ENCODE results near the gene KASH5. TPM values are rescaled to one million over a fixed set of nuclear protein-coding genes. Genes with fewer than 3 reads are reported as not detected.

Gene KASH5
- total and polyA plus RNA-seq, 11 donors: not detected

GRCh38 chr19:49359851-49360820, 27.9 kb upstream of the KASH5 start:
- Histone ChIP-seq H3K4me1 (peaks cover 4 to 42% (median 20%) of the 10 kb centered on the region in 12 donors), H3K27me3 (peaks cover 0 to 12% (median 0%) of the 10 kb centered on the region in 9 donors), H3K36me3 (peaks cover 0 to 35% (median 23%) of the 10 kb centered on the region in 9 donors), H3K4me3 (no peak overlapping the region), H3K9me3 (no peaks in the 10 kb centered on the region), H3K27ac (peak overlapping the region in 4 of 12 donors; percentile 13 to 98 (median 32))
- WGBS, 4 donors: 77 to 81% (median 79%) methylated on average over 13 to 17 of the region's 17 CpGs
- intact Hi-C loops (cut with DNase I): no loop called here
- no peak for DNase-seq
- TF ChIP-seq, protein P1, sequence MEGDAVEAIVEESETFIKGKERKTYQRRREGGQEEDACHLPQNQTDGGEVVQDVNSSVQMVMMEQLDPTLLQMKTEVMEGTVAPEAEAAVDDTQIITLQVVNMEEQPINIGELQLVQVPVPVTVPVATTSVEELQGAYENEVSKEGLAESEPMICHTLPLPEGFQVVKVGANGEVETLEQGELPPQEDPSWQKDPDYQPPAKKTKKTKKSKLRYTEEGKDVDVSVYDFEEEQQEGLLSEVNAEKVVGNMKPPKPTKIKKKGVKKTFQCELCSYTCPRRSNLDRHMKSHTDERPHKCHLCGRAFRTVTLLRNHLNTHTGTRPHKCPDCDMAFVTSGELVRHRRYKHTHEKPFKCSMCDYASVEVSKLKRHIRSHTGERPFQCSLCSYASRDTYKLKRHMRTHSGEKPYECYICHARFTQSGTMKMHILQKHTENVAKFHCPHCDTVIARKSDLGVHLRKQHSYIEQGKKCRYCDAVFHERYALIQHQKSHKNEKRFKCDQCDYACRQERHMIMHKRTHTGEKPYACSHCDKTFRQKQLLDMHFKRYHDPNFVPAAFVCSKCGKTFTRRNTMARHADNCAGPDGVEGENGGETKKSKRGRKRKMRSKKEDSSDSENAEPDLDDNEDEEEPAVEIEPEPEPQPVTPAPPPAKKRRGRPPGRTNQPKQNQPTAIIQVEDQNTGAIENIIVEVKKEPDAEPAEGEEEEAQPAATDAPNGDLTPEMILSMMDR (IDR thresholded peaks at IDR 0.05): no peak
- TF ChIP-seq POLR2A (IDR thresholded peaks at IDR 0.05): no peak
- ATAC-seq: no peak

GRCh38 chr19:49361438-49362047, 26.5 kb upstream of the KASH5 start:
- Histone ChIP-seq H3K4me3 (peak overlapping the region; percentile 70 to 97 (median 92)), H3K4me1 (peaks cover 0 to 32% (median 16%) of the 10 kb centered on the region in 12 donors), H3K36me3 (peaks cover 0 to 29% (median 21%) of the 10 kb centered on the region in 9 donors), H3K27me3 (peaks cover 0 to 12% (median 0%) of the 10 kb centered on the region in 9 donors), H3K9me3 (no peaks in the 10 kb centered on the region), H3K27ac (peak overlapping the region; percentile 93 to 99 (median 98))
- intact Hi-C loops (cut with DNase I): no loop called here
- peak in 1 of 2 donors; percentile 62 for TF ChIP-seq POLR2A (IDR thresholded peaks at IDR 0.05)
- TF ChIP-seq, protein P1 (IDR thresholded peaks at IDR 0.05): no peak
- ATAC-seq (peak; percentile 33 to 66 (median 52)), DNase-seq (peak; percentile 86 to 91 (median 89))
- 2 to 3% (median 3%) methylated on average over 14 to 27 of the region's 27 CpGs for WGBS, 4 donors

- peaks cover 0 to 27% (median 21%) of the 10 kb centered on the region in 9 donors for H3K36me3 ChIP-seq
- H3K27me3 ChIP-seq: peaks cover 0 to 12% (median 0%) of the 10 kb centered on the region in 9 donors
- WGBS, 4 donors: 0 to 1% (median 1%) methylated on average over 34 to 52 of the region's 52 CpGs
- peak; percentile 27 to 65 (median 50) for ATAC-seq
- intact Hi-C loops (cut with DNase I): no loop called here
- DNase-seq: peak; percentile 81 to 89 (median 87)
- H3K9me3 ChIP-seq: no peaks in the 10 kb centered on the region
- H3K4me3 ChIP-seq: peak within 1 kb of the TSS; percentile 70 to 97 (median 92)
- peaks cover 0 to 27% (median 11%) of the 10 kb centered on the region in 12 donors for H3K4me1 ChIP-seq
- TF ChIP-seq, protein P1 (IDR thresholded peaks at IDR 0.05): no peak
- TF ChIP-seq POLR2A (IDR thresholded peaks at IDR 0.05): peak in 1 of 2 donors; percentile 61
- H3K27ac ChIP-seq: peak within 1 kb of the TSS; percentile 93 to 99 (median 98)
Measured at GRCh38 chr19:49362048-49362928, 25.8 kb upstream of the KASH5 start, which contains the start of gene TEAD2. TEAD2 (minus strand) TSS chr19:49362416; CDS start chr19:49360075, 2,341 bp downstream.
